Kidney (tissue), 14 donors: Measurements from ENCODE around the gene LGALS14. TPM values are rescaled to one million over a fixed set of nuclear protein-coding genes. Genes with fewer than 3 reads are reported as not detected.
"Not testable (repeated sequence)": the region's sequence is repeated elsewhere in the genome, so short reads cannot be mapped to it uniquely, and the experiment has no call there.

ENCODE experiments used
- DNase-seq, 5 donors: peaks; one replicate each; pipeline ENCODE4 v3.0.0-alpha.2; 2013 to 2020
- FAIRE-seq: peaks from 2 replicates; lab custom pipeline; 2012; peaks lifted over from hg19 to GRCh38; lab: Jason Lieb, UNC
- H3K27ac ChIP-seq, 2 donors: one replicate each; pipeline ENCODE4 v1.7.0; 2013; ENCODE audit warnings: low read depth in 2 of 2, low read length in 2 of 2, inconsistent platforms in 1 of 2
- H3K27me3 ChIP-seq: one replicate; pipeline ENCODE4 v1.7.1; 2013; ENCODE audit warnings: low read length, inconsistent platforms; ENCODE audit not compliant: control insufficient read depth, insufficient read depth
- H3K36me3 ChIP-seq, 3 donors: one replicate each; pipeline versions ENCODE4 v1.7.0 to v1.7.1; 2013; ENCODE audit warnings: low read length in 3 of 3, control low read depth in 1 of 3, inconsistent platforms in 1 of 3; ENCODE audit not compliant: insufficient read depth in 3 of 3, control insufficient read depth in 2 of 3
- H3K4me1 ChIP-seq, 3 donors: one replicate each; pipeline versions ENCODE4 v1.7.0 to v1.7.1; 2013; ENCODE audit warnings: low read length in 3 of 3, inconsistent platforms in 1 of 3, low read depth in 1 of 3; ENCODE audit not compliant: control insufficient read depth in 2 of 3, insufficient read depth in 2 of 3
- H3K4me3 ChIP-seq, 3 donors: one replicate each; pipeline versions ENCODE4 v1.7.0 to v1.8.1; 2013; ENCODE audit warnings: low read length in 3 of 3, control low read depth in 1 of 3, inconsistent platforms in 1 of 3
- H3K9ac ChIP-seq, 3 donors: one replicate each; pipeline versions ENCODE4 v1.7.0 to v1.7.1; 2013; ENCODE audit warnings: low read length in 3 of 3, control low read depth in 1 of 3, inconsistent platforms in 1 of 3
- H3K9me3 ChIP-seq, 3 donors: one replicate each; pipeline versions ENCODE4 v1.7.0 to v1.7.1; 2013; ENCODE audit warnings: low read length in 3 of 3, control low read depth in 1 of 3, inconsistent platforms in 1 of 3; ENCODE audit not compliant: control insufficient read depth in 2 of 3, insufficient read depth in 1 of 3
- CTCF ChIP-seq: IDR thresholded peaks from 3 replicates; pipeline ENCODE4 v1.5.1; 2012; ENCODE audit warnings: mild to moderate bottlenecking, moderate library complexity, borderline replicate concordance; ENCODE audit not compliant: insufficient read depth; ENCODE audit errors: extremely low read depth
- intact Hi-C: fragments of 100-400 bp; cut with DNase I; formaldehyde crosslinking; loops from one replicate; pipeline ENCODE4 v1.11.1; 2022
- polyA plus RNA-seq: library from polyadenylated mRNA; stranded (reverse); fragments of 350-450 nt; fragmentation: Illumina TruSeq; extraction: RNeasy Lipid Tissue Mini Kit (QIAGEN cat#74804); gene quantifications from one replicate; pipeline ENCODE4 v1.2.3, GENCODE V29; 2014; ENCODE audit warnings: low read depth, low replicate concordance; ENCODE audit not compliant: insufficient read depth
- total RNA-seq: library from RNA; stranded (reverse); fragmentation: NEBNext Ultra II Directional; extraction: Animal tissue kit (Norgen Biotek cat#: 25700); gene quantifications from one replicate; pipeline ENCODE4 v1.2.1, GENCODE V29; 2021
- donor health status: control.
- donor health status: control.
- donor health status: control.
- donor health status: control.
- donor health status: control.
- donor health status: DM: yes; HTN: yes; CAD: no.
- donor health status: Normal renal cell carcinoma (clear cell type).

Gene LGALS14
- total and polyA plus RNA-seq, 2 donors from 2014 or later = not detected

DNA sequence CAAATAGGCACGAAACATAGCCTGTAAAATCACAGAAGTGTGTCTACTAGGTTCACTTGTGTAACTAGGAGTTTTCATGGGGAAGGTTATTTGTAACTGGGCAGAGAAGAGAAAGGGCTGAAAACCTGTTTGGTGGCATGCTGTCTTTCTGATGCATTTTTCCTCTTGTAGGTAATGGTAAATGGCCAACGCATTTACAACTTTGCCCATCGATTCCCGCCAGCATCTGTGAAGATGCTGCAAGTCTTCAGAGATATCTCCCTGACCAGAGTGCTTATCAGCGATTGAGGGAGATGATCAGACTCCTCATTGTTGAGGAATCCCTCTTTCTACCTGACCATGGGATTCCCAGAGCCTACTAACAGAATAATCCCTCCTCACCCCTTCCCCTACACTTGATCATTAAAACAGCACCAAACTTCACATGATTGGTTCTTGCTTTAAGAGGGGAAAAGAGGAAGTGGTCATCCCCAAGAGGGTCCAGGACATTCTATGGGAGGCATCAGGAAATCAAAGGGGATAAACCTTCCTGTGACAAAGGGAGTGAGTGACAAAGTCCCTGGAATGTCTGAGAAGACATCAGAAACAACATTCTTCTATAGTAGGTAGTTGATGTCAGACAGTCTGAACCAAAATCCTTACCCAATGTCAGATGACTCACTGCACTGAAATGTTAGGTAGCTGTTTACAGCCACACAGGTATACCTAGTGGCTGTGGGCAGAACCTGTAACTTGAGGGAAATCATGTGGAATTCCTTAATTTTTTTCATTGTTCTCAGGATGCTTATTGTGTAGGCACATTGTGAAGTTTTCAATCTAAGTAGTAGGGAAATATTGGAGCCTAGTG lies 5.0 kb downstream of the LGALS14 start:
- Histone ChIP-seq H3K27ac (no peak overlapping the region), H3K4me3 (no peak overlapping the region), H3K36me3 (no peaks in the 10 kb centered on the region), H3K4me1 (no peaks in the 10 kb centered on the region), H3K27me3 (no peaks in the 10 kb centered on the region), H3K9me3 (no peaks in the 10 kb centered on the region), H3K9ac (no peak overlapping the region)
- no peak for FAIRE-seq
- TF ChIP-seq CTCF = no peak
- no peak for DNase-seq
- intact Hi-C loops = no loop called here

DNA sequence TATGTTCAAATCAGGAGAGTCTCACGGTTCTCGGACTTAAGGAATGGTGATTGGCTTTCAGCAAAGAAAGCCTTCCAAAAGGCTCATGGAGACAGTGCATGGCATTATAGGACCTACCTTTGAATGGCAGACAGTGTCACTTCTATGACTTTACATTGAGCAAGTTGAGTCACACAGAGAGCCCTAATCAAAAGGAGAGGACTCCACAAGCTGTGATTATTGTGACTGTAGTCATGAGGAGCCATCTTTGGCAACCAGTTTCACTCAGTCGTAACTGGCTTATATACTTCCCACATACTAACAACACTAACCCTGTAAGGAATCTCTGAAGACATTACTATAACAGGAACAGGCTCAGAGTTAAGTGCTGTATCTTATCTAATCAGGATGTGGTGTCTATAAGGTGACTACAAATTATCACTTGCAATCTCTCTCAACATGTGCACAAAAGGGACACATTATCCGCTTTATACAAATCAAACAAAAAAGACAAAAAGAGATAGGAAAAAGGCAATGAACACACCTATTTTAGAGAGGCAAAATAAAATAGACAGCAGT lies 6.1 kb downstream of the LGALS14 start:
- no peak for TF ChIP-seq CTCF
- Histone ChIP-seq H3K4me1 (no peaks in the 10 kb centered on the region), H3K27me3 (no peaks in the 10 kb centered on the region), H3K9me3 (no peaks in the 10 kb centered on the region), H3K27ac (no peak overlapping the region), H3K36me3 (no peaks in the 10 kb centered on the region), H3K9ac (no peak overlapping the region), H3K4me3 (no peak overlapping the region)
- intact Hi-C loops = no loop called here
- FAIRE-seq (no peak), DNase-seq (no peak)

GRCh38 chr19:39720144-39720543 lies 15.9 kb downstream of the LGALS14 start:
- H3K36me3 ChIP-seq, H3K9me3 ChIP-seq, DNase-seq, H3K4me3 ChIP-seq, intact Hi-C loops, FAIRE-seq, H3K27ac ChIP-seq, H3K4me1 ChIP-seq, H3K9ac ChIP-seq, H3K27me3 ChIP-seq: not testable (repeated sequence)

DNA sequence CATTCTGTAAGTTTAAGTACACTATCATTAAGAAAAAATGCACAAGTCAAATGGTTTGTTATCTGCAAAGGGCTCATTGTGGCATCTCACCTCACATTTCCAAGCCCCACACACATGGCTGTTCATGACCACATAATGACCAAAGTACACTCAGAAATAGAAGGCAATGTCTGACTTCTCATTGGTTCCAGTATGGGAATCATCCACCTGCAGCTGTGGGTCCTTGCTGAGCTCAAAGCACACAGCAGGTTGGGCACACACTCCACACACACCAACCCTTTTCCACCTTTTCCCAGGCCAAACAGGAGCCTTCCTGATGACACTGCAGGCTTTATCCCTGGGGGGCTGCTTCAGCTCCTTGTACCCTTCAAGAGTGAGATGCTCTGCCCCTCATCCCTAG lies 21.7 kb downstream of the LGALS14 start:
- Histone ChIP-seq H3K4me1 (no peaks in the 10 kb centered on the region), H3K4me3 (no peak overlapping the region), H3K36me3 (no peaks in the 10 kb centered on the region), H3K9ac (no peak overlapping the region), H3K9me3 (no peaks in the 10 kb centered on the region), H3K27me3 (no peaks in the 10 kb centered on the region), H3K27ac (no peak overlapping the region)
- DNase-seq = no peak
- no peak for TF ChIP-seq CTCF
- intact Hi-C loops = no loop called here
- FAIRE-seq = no peak
